ENCODE measurements around the gene SPTBN4. TPM values are rescaled to one million over a fixed set of nuclear protein-coding genes. Genes with fewer than 3 reads are reported as not detected.

Gene SPTBN4
- total RNA-seq, 2 donors from 2014 or later: 0.79 to 2.0 TPM

DNA sequence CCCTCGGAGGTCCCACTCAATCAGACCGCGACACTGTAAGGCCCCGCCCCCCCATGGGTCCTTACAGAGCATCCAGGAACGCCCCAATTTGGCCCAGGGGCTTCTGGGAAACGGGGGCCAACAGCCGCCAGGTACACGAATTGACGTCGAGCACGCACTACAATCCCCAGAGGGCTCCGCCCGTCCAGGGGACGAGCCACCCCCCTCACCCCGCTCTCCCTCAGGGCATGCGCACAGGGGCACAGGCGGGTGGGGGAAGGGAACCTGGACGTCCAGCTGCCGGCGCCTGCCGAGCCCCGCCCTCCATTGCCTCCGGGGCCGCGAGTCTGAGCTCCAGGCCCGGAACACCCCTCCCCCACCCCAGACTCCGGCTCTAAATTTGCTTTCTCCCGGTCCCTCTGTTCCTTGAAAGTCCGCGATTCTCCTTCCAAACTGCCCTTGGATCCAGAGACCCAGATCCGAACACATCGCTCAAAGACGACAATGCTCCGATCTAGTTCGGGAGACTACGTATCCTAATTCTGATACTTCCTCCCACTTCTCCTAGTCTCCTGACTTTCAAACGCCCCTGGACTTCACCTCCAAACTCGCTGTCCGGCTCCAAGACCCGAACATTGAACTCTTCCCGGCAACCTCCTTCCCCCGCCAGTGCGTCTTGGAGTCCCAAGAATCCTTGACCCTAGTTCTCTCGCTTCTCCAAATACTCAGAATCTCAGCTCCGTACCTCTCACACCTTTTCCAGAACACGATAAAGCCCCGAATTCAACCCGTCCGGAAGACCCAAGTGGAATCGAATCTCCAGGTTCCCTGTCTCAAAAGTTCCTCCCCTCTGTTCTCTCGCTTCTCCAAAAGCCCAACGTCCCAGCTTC lies 23.4 kb upstream of the SPTBN4 start:
- peaks cover 28% of the 10 kb centered on the region for H3K4me1 Mint-ChIP-seq
- peak overlapping the region; percentile 99 for H3K27ac Mint-ChIP-seq
- Histone ChIP-seq H3K9ac (ENCODE audit: extremely low read depth, low read length, poor library complexity, severe bottlenecking) (peak overlapping the region; percentile 100), H3K36me3 (ENCODE audit: control insufficient read depth, insufficient read depth, low read length) (peaks cover 29% of the 10 kb centered on the region), H3K9me3 (ENCODE audit: control insufficient read depth, low read length) (no peaks in the 10 kb centered on the region), H3K27me3 (ENCODE audit: control insufficient read depth, insufficient read depth, low read length, poor library complexity, severe bottlenecking) (no peaks in the 10 kb centered on the region), H3K4me1 (ENCODE audit: control insufficient read depth, insufficient read depth, low read length) (peaks cover 4% of the 10 kb centered on the region), H3K27ac (ENCODE audit: low read depth, low read length) (peak overlapping the region; percentile 92), H3K4me3 (ENCODE audit: low read length) (peak overlapping the region; percentile 100)
- no peak for TF ChIP-seq CTCF (conservative IDR thresholded peaks at IDR 0.05)
- 0% methylated on average over 28 to 50 of the region's 52 CpGs for WGBS, 2 experiments (ENCODE audit: insufficient coverage in 1 of 2, insufficient read length in 1 of 2)
- H3K27me3 Mint-ChIP-seq (ENCODE audit: insufficient read depth): no peaks in the 10 kb centered on the region
- H3K36me3 Mint-ChIP-seq (ENCODE audit: low read depth): peaks cover 31% of the 10 kb centered on the region
- DNase-seq: peak; percentile 100
- H3K9me3 Mint-ChIP-seq: no peaks in the 10 kb centered on the region
- peak overlapping the region; percentile 99 for H3K4me3 Mint-ChIP-seq

DNA sequence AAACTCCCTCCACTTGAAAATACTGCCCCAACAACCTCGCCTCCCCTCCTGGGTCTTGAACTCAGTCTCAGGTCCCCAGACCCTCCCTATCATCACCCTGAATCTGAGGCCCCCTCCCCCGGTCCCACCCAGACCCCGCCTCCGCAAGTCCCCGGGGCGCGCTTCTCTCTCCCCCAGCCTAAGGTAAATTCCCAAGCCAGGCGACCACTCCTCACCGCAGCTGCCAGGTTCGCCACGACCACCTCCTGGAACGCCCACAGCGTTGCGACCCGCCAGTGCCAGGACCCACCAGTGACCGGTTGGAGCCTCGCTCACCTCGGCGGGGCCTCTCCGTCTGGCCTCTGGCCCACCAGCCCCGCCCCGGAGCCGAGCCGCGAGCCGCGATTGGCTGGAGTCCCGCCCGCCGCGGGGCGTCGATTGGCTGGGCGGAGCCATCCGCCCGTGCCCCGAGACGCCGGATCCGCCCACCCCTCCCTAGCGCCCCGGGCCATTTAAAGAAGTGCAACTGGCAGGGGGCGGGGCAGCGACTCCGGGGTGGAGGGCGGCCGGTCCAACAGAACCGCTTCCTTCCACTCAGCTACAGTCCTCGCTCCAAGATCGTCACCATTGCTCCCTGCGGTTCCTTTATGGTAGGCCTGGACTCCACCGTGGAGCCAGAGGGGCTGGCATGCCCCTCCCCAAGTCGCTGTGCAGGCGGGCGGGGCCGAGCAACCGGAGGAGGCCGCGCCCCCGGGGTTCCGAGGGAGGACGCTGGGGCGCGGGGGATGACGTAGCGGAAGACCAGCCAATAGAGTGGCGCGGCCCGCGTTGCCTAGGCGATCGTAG lies 22.6 kb upstream of the SPTBN4 start, which contains the start of gene SERTAD3:
Gene SERTAD3 (minus strand): TSS at position 336 of the 825 bp plus-strand sequence. CDS start 2,255 bp downstream, outside the sequence.
- 0% methylated on average over 11 to 72 of the region's 72 CpGs for WGBS, 2 experiments (ENCODE audit: insufficient coverage in 1 of 2, insufficient read length in 1 of 2)
- Histone ChIP-seq H3K27me3 (ENCODE audit: control insufficient read depth, insufficient read depth, low read length, poor library complexity, severe bottlenecking) (no peaks in the 10 kb centered on the region), H3K36me3 (ENCODE audit: control insufficient read depth, insufficient read depth, low read length) (peaks cover 29% of the 10 kb centered on the region), H3K27ac (ENCODE audit: low read depth, low read length) (peak within 1 kb of the TSS; percentile 92), H3K4me1 (ENCODE audit: control insufficient read depth, insufficient read depth, low read length) (peaks cover 4% of the 10 kb centered on the region), H3K9me3 (ENCODE audit: control insufficient read depth, low read length) (no peaks in the 10 kb centered on the region), H3K9ac (ENCODE audit: extremely low read depth, low read length, poor library complexity, severe bottlenecking) (peak within 1 kb of the TSS; percentile 100), H3K4me3 (ENCODE audit: low read length) (peak within 1 kb of the TSS; percentile 100)
- Mint-ChIP-seq H3K36me3 (ENCODE audit: low read depth) (peaks cover 31% of the 10 kb centered on the region), H3K27ac (peak within 1 kb of the TSS; percentile 99), H3K27me3 (ENCODE audit: insufficient read depth) (no peaks in the 10 kb centered on the region), H3K9me3 (no peaks in the 10 kb centered on the region), H3K4me3 (peak within 1 kb of the TSS; percentile 99), H3K4me1 (peaks cover 28% of the 10 kb centered on the region)
- no peak for TF ChIP-seq CTCF (conservative IDR thresholded peaks at IDR 0.05)
- peak; percentile 99 for DNase-seq

GRCh38 chr19:40444825-40445312 lies 21.9 kb upstream of the SPTBN4 start:
- TF ChIP-seq CTCF (conservative IDR thresholded peaks at IDR 0.05): peak; percentile 45
- no peak for DNase-seq
- Histone ChIP-seq H3K4me3 (ENCODE audit: low read length) (peak overlapping the region; percentile 100), H3K9me3 (ENCODE audit: control insufficient read depth, low read length) (no peaks in the 10 kb centered on the region), H3K4me1 (ENCODE audit: control insufficient read depth, insufficient read depth, low read length) (peaks cover 4% of the 10 kb centered on the region), H3K9ac (ENCODE audit: extremely low read depth, low read length, poor library complexity, severe bottlenecking) (peak overlapping the region; percentile 100), H3K36me3 (ENCODE audit: control insufficient read depth, insufficient read depth, low read length) (peaks cover 29% of the 10 kb centered on the region), H3K27me3 (ENCODE audit: control insufficient read depth, insufficient read depth, low read length, poor library complexity, severe bottlenecking) (no peaks in the 10 kb centered on the region), H3K27ac (ENCODE audit: low read depth, low read length) (peak overlapping the region; percentile 86)
- peaks cover 28% of the 10 kb centered on the region for H3K4me1 Mint-ChIP-seq
- H3K4me3 Mint-ChIP-seq: peak overlapping the region; percentile 99
- WGBS, 2 experiments (ENCODE audit: insufficient coverage in 1 of 2, insufficient read length in 1 of 2): 30 to 49% methylated on average over 10 to 18 of the region's 18 CpGs
- no peaks in the 10 kb centered on the region for H3K9me3 Mint-ChIP-seq
- H3K27ac Mint-ChIP-seq: peak overlapping the region; percentile 98
- no peaks in the 10 kb centered on the region for H3K27me3 Mint-ChIP-seq (ENCODE audit: insufficient read depth)
- peaks cover 35% of the 10 kb centered on the region for H3K36me3 Mint-ChIP-seq (ENCODE audit: low read depth)

All from endodermal cell (in vitro differentiated cells).